Fibroblast of skin of abdomen (primary cell): ENCODE data around the gene ASB13.
"Not testable (repeated sequence)": the region's sequence is repeated elsewhere in the genome, so short reads cannot be mapped to it uniquely, and the experiment has no call there.

Experiments
- DNase-seq: peaks from one replicate; pipeline ENCODE4 v3.0.0-alpha.2; 2013

Gene ASB13

GRCh38 chr10:5623081-5623748 lies 43.2 kb downstream of the ASB13 start:
- peak; percentile 85 for DNase-seq

DNA sequence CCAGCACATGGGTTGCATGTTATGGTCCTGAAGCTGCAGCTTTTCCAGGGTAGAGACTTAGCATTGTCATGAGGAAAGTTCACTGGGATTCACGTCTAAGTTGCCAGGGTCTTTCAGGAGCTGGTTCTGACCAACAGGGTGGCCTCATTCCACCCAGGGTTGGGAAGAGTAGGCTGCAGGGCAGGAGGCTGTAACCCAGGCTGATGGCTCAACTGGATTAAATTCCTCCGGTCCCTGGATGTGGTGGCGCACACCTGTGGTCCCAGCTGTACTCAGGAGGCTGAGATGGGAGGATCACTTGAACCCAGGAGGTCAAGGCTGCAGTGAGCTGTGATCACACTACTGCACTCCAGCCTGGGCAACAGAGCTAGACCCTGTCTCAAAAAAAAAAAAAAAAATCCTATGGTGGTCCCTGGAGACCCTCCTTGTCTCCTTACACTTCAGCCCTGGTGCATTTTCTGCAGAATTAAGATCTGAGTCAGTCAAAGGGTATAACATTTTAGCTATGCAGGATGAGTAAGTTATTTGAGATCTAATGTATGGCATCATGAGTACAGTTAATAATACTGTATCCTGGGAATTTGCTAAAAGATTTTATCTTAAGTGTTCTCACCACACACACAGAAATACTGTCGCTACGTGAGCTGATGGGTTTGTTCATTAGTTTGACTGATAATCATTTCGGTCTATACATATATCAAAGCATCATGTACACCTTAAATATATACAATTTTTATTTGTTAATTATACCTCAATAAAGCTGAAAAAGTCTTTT lies 44.0 kb downstream of the ASB13 start:
- DNase-seq: peak; percentile 74

GRCh38 chr10:5621371-5621770 lies 45.0 kb downstream of the ASB13 start:
- not testable (repeated sequence) for DNase-seq

GRCh38 chr10:5620966-5621365 lies 45.4 kb downstream of the ASB13 start:
- DNase-seq: no peak

GRCh38 chr10:5620223-5620721 lies 46.1 kb downstream of the ASB13 start:
- peak; percentile 38 for DNase-seq

GRCh38 chr10:5619362-5620211 lies 46.8 kb downstream of the ASB13 start:
- DNase-seq: peak; percentile 85

- no peak for DNase-seq
Measured at GRCh38 chr10:5618829-5619228, 47.6 kb downstream of the ASB13 start.

GRCh38 chr10:5618042-5618441 lies 48.4 kb downstream of the ASB13 start:
- DNase-seq: no peak

- no peak for DNase-seq
Measured at GRCh38 chr10:5617521-5617920, 48.9 kb downstream of the ASB13 start.

DNA sequence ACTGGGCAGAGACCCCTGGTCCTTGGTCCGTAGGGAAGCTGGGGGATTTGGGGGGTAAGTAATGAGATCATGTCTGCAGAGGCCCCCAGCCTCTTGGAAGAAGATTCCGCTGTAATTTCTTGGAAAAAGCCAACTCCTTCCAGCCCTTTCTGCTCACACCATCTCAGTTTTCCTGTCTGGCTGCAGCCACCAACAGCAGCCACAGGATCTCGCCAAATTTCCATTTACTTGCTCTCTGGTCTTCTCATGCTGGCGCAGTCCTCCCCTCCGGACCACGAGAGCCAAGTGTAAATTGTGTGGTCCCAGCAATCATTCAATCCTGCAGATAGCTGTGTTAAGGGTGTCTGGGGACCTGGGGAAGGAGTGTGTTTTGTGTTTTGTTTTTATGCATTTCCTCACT lies 49.6 kb downstream of the ASB13 start:
- no peak for DNase-seq

GRCh38 chr10:5616046-5616445 lies 50.3 kb downstream of the ASB13 start:
- no peak for DNase-seq

DNA sequence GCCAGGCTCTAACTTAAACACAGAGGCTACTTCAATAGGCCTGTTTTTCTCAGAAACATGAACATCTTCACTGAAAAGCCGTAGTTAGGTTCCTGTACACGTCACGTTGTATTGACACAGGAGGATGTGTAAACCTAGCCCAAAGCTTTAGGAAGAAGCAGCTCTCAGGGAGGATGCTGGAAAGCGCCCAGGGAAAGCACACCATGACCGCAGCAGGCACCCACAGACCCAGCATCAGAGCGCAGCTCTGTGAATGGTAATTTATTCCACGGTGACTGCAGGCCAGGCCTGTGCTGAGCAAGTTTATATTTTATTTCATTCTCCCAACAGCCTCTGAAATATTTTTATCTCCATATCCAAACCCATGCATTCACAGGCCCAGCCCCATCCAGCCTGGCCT lies 51.1 kb downstream of the ASB13 start:
- peak; percentile 41 for DNase-seq

- DNase-seq: peak; percentile 88
Measured at GRCh38 chr10:5614155-5614721, 52.2 kb downstream of the ASB13 start.

DNA sequence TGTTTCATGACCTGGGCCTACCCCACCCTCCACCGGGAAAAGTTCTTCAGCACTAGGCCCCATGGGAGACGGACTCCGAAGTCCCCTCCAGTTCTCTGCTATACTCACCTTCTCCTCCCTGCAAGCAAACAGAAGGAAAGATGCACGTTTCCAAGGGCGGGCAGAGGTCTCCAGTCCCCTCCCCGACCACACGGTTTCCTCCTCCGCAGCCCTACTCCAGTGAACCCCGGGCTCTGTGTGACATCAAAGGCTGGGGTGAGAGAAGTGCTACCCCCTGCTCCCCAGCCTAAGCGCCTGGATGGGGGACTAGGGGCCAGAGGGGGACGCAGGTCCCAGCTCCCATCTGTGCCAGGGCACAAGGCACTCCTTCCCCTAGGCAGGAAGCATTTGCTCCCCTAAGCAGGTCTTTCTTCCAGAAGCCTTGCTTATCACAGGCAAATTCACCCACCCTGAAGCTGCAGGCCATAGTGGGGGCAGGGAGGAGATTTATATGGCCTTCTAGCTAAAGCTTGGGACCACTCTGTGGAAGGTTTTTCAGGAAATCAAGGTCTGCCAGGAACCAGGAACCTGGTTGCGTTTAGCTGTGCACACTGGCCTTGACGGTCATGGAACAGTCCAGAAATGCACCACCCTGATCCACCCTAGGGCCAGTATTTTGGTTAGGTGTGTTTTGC lies 52.8 kb downstream of the ASB13 start:
- no peak for DNase-seq

DNA sequence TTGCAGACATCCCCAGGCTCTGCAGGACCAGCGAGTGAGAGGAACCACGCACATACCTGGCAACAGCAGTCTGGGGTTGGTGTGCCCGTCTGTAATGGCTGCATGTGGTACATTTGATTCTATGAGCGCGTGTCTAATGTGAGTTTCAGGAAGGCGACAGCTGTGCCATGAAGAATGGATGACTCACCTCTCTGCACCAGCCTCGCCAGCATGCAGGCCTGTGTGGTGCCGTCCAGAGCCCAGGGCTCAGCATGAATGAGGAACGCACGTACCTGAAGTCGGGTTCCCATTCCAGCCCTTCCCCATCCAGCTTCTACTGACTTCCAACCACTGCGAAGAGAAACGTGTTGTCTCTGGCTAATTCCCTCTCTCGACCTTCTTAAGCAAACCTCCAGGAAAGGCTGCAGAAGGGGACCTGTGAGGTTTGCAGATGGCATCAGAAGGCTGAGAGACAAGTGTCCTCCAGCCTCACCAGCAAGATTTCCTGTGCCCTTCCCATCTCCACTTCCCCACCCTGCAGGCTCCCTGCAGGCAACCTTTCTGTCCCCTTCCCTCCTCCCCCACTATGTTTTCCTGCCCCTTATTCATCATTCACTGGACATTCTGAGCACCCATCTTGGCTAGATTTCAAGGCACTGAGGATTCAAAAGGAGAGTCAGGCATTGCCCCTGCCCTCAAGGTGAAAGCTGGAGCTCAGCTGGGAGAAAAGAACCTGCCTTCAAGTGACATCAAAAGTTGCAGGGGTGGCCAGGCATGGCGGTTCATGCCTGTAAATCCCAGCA lies 54.3 kb downstream of the ASB13 start:
- DNase-seq: no peak

- DNase-seq: no peak
Measured at GRCh38 chr10:5609952-5610616, 56.3 kb downstream of the ASB13 start.

DNA sequence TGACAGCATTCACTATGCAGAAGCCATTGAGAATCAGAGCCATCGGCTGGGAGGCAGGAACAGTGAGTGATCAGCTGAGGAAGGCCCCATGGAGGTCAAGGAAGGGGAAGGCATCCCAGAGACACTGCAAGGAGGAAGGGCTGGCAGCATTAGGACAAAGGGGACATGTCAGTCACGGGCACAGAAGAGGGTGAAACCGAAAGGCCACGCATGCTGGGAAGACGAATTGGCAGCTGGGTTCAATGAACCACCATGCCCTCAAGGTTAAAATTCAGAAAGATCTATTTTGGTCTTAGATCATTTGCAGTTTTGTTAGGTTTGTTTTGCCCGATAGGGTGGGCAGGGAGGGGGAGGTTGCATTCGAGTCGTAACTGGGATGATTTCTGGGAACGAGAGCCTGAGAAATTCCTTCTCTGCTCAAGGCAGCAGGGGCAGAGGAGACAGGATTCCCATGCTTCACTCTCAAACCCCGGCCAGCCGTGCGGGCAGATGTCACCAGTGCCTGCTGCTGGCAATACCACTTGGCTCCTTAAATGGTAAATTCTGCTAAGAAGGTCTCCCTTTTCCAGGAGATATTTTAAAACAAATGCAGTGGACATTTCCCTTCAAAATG lies 57.7 kb downstream of the ASB13 start:
- no peak for DNase-seq

GRCh38 chr10:5607594-5607993 lies 58.8 kb downstream of the ASB13 start:
- DNase-seq: no peak

GRCh38 chr10:5606864-5607263 lies 59.5 kb downstream of the ASB13 start:
- DNase-seq: no peak

DNA sequence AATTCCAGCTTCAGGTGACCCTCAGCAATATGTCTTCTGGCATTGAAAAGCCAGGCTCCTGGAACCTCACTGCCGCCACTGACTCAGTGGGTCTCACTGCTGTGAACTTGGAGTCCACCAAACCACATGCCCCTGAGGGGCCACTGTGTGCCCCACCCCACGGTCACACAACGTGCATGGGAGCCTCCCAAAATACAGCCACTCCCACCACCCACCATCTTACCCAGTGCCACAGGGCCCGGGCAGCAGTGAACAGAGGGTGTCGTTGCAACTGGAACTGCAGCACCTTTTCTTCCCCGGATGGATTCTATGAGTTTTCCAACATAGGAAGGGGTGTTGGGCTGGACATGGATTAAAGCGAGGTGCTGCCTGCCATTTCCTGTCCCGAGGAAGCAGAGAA lies 60.1 kb downstream of the ASB13 start:
- DNase-seq: no peak
